Right atrium auricular region (tissue), 2 donors: ENCODE measurements around the gene SEPTIN5. TPM values are rescaled to one million over a fixed set of nuclear protein-coding genes. Genes with fewer than 3 reads are reported as not detected.

Experiments
- DNase-seq: peaks from one replicate; pipeline ENCODE4 v3.0.0-alpha.2; 2019; ENCODE audit warnings: low spot score
- H3K27ac ChIP-seq, 2 donors: fragments of 200-600 bp; sonication (generic); 1 replicate in 1 of 2; 2 replicates in 1 of 2; pipeline ENCODE4 v1.5.1; 2016 to 2019
- H3K27me3 ChIP-seq, 2 donors: fragments of 200-600 bp; sonication (generic); one replicate each; pipeline versions ENCODE4 v1.5.1 to v1.6.0; 2017 to 2019
- H3K36me3 ChIP-seq: fragments of 200-600 bp; sonication (generic); one replicate; pipeline ENCODE4 v1.5.1; 2016
- H3K4me1 ChIP-seq, 2 donors: fragments of 200-600 bp; sonication (generic); one replicate each; pipeline versions ENCODE4 v1.5.1 to v1.6.0; 2017 to 2019
- H3K4me3 ChIP-seq, 2 donors: fragments of 200-600 bp; sonication (generic); 1 replicate in 1 of 2; 2 replicates in 1 of 2; pipeline ENCODE4 v1.5.1; 2017 to 2019; ENCODE audit warnings: mild to moderate bottlenecking in 1 of 2, moderate library complexity in 1 of 2
- H3K9me3 ChIP-seq, 2 donors: fragments of 200-600 bp; sonication (generic); one replicate each; pipeline ENCODE4 v1.5.1; 2019
- total RNA-seq, 2 donors: library from RNA; depleted of rRNA; stranded (reverse); fragments of >200 nt; gene quantifications; one replicate each; pipeline ENCODE4 v1.1.0, GENCODE V29; 2016
- TF ChIP-seq, protein P1 (sequence below), 2 donors: fragments of 200-600 bp; sonication (generic); IDR thresholded peaks; one replicate each; pipeline ENCODE4 v1.5.1; 2019; ENCODE audit warnings: antibody characterized with exemption in 2 of 2

SEPTIN5 gene
- total RNA-seq, 2 donors from 2014 or later: 162 to 287 TPM

DNA sequence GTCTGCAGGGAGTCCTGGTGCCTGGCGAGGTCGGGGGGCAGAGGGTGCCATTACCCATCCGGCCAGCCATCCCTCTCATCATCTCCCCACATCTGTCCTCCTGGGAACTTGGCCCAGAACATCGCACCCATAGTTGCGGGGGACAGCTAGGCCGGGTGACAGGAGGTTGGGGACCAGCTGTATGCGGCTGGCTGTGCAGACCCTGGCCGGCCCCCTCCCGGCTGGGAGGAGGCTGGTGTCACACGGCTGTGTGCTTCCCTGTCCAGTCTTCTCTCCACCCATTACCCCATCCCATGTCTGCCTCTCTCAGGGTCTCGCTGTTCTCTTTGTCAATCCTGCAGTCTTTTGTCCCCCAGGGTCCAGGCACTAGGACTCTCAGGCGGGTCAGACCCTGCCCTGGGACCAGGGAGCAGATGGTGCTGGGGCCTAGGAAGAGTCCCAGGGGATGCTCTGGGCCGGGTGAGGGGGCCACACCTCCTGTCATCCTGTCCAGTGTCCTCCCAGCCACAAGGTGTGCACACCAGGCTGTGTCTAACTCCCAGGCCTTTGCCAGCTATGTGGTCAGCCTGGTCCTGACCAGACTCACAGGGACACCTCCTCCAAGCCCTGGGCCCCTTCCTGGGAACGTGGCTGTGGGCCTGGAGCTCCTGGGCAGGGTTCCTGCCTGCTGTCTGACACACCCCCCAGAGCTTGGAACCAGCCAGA lies 39.8 kb downstream of the SEPTIN5 start:
- H3K27me3 ChIP-seq: peaks cover 18 to 31% of the 10 kb centered on the region in 2 donors
- no peak overlapping the region for H3K4me3 ChIP-seq

DNA sequence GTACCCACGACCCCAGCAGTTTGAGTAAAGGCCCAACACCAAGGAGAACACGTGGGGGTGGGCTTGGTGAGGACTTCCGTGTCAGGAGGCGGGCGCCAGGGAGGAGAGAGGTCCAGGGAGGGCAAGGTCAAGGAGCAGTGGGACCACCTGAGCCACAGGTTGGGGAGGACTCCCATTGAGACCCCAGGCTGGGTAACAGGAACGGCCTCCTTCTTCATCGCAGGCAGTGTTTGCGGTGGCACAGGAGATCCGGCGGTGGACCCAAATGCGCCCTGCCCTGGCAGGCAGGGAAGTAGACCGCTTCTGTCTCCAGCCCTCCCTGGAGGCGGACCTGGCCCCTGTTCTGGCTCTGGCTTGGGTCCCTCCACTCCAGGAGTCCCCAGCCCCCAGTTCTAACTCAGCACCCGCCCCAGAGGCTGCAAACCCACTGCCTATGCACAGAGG lies 40.4 kb downstream of the SEPTIN5 start:
- Histone ChIP-seq H3K27me3 (peaks cover 22 to 37% of the 10 kb centered on the region in 2 donors), H3K4me1 (peaks cover 0 to 36% of the 10 kb centered on the region in 2 donors), H3K4me3 (peak overlapping the region in 1 of 2 donors; percentile 9), H3K9me3 (no peaks in the 10 kb centered on the region), H3K27ac (no peak overlapping the region), H3K36me3 (no peaks in the 10 kb centered on the region)
- TF ChIP-seq, protein P1, sequence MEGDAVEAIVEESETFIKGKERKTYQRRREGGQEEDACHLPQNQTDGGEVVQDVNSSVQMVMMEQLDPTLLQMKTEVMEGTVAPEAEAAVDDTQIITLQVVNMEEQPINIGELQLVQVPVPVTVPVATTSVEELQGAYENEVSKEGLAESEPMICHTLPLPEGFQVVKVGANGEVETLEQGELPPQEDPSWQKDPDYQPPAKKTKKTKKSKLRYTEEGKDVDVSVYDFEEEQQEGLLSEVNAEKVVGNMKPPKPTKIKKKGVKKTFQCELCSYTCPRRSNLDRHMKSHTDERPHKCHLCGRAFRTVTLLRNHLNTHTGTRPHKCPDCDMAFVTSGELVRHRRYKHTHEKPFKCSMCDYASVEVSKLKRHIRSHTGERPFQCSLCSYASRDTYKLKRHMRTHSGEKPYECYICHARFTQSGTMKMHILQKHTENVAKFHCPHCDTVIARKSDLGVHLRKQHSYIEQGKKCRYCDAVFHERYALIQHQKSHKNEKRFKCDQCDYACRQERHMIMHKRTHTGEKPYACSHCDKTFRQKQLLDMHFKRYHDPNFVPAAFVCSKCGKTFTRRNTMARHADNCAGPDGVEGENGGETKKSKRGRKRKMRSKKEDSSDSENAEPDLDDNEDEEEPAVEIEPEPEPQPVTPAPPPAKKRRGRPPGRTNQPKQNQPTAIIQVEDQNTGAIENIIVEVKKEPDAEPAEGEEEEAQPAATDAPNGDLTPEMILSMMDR (IDR thresholded peaks at IDR 0.05): no peak
- no peak for DNase-seq

More for the DNA sequence above, 39.8 kb downstream of the SEPTIN5 start:
- TF ChIP-seq, protein P1 (IDR thresholded peaks at IDR 0.05): no peak
- H3K27ac ChIP-seq: no peak overlapping the region
- no peak for DNase-seq
- H3K9me3 ChIP-seq: no peaks in the 10 kb centered on the region
- no peaks in the 10 kb centered on the region for H3K36me3 ChIP-seq
- peaks cover 0 to 30% of the 10 kb centered on the region in 2 donors for H3K4me1 ChIP-seq

DNA sequence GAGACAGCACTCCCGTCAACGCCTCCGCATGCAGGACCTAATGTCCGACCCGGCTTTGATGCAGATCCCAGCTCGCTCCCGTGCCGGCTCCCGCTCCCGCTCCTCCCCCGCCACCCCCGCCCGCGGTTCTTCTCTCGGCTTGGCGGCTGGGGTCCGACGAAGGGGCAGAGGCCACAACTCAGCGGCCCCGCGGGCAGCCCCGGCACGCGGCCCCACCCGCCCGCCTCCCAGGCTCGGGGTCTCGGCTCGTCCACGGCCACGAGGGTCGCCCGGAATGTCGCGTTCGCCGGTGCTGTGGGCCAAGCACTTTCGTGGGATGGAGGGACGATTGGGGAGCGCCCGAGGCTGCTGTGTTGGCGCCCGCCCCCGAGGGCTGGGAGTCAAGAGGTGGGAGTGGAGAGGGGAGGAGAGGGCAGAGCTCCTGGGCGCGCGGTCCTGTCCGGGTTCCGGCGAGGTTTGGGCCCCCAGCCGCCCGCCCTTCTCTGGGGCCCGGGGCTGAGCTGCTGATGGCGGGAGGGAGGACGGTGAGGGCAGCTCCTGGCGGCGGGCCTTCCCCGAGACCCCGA lies 40.9 kb downstream of the SEPTIN5 start:
- TF ChIP-seq, protein P1 (IDR thresholded peaks at IDR 0.05): no peak
- H3K4me3 ChIP-seq: peak overlapping the region in 1 of 2 donors; percentile 9
- no peak for DNase-seq
- no peaks in the 10 kb centered on the region for H3K36me3 ChIP-seq
- H3K9me3 ChIP-seq: no peaks in the 10 kb centered on the region
- no peak overlapping the region for H3K27ac ChIP-seq
- H3K27me3 ChIP-seq: peaks cover 26 to 39% of the 10 kb centered on the region in 2 donors
- H3K4me1 ChIP-seq: peaks cover 0 to 37% of the 10 kb centered on the region in 2 donors

DNA sequence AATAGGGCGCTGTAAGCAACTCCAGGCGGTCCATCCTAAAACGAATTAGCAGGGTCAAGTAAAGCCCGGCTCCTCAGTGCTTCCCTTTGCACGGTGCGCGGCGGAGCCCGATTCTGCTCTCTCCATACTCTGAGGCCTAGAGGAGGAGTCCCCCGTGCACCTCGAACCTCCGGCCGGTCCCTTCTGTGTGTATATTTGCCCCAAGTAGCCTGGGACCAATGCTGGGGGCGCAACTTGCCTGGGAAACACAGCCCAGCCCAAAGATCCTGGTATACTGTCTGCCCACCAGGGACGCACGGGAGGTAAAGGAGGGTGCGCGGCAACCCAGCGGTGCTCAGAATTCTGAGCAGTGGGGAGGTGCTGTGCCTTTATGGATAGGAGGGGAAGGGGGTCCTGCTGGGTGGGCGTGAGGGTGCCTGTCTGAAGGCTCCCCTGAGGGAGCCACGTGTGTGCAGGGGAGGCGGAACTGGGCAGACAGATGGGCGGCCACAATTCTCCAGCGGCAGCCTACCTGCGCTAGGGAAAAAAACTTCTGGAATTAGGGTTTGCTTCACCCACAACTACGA lies 41.5 kb downstream of the SEPTIN5 start:
- peaks cover 26 to 39% of the 10 kb centered on the region in 2 donors for H3K27me3 ChIP-seq
- H3K27ac ChIP-seq: no peak overlapping the region
- H3K4me1 ChIP-seq: peaks cover 0 to 37% of the 10 kb centered on the region in 2 donors
- no peaks in the 10 kb centered on the region for H3K9me3 ChIP-seq
- no peak for DNase-seq
- TF ChIP-seq, protein P1 (IDR thresholded peaks at IDR 0.05): no peak
- H3K4me3 ChIP-seq: no peak overlapping the region
- H3K36me3 ChIP-seq: no peaks in the 10 kb centered on the region

DNA sequence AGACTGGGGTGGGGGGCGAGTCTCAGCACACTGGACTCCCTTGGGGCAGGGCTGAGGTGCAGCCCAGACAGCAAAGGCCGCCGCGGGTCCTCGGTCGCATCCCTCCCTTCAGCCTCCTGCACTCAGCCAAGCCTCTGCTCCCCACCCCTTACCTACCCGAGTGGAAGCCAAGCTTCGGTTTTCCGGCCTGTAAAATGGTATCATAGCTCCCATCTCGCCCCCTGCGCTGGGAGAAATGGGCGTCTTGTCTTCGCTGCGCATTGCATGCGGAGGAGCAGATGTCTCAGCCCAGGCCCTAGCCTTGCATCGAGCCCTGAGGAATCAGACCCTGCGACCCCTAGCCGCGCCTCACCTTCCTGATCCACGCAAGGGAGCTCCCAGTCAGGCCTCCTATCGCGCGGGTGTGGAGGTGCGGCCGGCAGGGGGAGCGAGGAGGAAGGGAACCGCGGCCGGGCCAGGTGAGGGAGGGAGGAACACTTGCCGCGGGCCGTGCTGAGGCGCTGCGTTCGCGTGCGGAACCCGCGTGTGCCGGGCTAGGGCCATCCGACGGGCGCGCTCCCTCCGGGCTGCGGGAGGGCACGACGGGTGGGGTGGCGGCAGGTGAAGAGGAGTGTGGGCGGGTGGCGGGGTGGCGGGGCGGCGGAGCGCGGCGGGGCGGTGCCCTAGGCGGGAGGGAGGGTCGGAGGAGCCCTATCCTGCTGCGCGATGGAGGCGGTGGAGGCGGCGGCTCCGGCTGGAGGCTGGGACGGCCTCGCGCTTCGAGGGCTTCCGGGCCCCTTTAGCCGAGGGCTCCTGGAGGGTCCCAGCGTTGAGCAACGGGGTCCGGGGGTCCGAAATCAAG lies 42.2 kb downstream of the SEPTIN5 start:
- Histone ChIP-seq H3K9me3 (no peaks in the 10 kb centered on the region), H3K36me3 (no peaks in the 10 kb centered on the region), H3K4me3 (peak overlapping the region in 1 of 2 donors; percentile 32), H3K27ac (no peak overlapping the region), H3K4me1 (peaks cover 0 to 40% of the 10 kb centered on the region in 2 donors), H3K27me3 (peaks cover 26 to 39% of the 10 kb centered on the region in 2 donors)
- TF ChIP-seq, protein P1 (IDR thresholded peaks at IDR 0.05): peak in 1 of 2 donors; percentile 54
- no peak for DNase-seq
